ENCODE data around the gene ASB3.
"Not testable (repeated sequence)": the region's sequence is repeated elsewhere in the genome, so short reads cannot be mapped to it uniquely, and the experiment has no call there.

Gene ASB3, protein sequence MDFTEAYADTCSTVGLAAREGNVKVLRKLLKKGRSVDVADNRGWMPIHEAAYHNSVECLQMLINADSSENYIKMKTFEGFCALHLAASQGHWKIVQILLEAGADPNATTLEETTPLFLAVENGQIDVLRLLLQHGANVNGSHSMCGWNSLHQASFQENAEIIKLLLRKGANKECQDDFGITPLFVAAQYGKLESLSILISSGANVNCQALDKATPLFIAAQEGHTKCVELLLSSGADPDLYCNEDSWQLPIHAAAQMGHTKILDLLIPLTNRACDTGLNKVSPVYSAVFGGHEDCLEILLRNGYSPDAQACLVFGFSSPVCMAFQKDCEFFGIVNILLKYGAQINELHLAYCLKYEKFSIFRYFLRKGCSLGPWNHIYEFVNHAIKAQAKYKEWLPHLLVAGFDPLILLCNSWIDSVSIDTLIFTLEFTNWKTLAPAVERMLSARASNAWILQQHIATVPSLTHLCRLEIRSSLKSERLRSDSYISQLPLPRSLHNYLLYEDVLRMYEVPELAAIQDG

DNA sequence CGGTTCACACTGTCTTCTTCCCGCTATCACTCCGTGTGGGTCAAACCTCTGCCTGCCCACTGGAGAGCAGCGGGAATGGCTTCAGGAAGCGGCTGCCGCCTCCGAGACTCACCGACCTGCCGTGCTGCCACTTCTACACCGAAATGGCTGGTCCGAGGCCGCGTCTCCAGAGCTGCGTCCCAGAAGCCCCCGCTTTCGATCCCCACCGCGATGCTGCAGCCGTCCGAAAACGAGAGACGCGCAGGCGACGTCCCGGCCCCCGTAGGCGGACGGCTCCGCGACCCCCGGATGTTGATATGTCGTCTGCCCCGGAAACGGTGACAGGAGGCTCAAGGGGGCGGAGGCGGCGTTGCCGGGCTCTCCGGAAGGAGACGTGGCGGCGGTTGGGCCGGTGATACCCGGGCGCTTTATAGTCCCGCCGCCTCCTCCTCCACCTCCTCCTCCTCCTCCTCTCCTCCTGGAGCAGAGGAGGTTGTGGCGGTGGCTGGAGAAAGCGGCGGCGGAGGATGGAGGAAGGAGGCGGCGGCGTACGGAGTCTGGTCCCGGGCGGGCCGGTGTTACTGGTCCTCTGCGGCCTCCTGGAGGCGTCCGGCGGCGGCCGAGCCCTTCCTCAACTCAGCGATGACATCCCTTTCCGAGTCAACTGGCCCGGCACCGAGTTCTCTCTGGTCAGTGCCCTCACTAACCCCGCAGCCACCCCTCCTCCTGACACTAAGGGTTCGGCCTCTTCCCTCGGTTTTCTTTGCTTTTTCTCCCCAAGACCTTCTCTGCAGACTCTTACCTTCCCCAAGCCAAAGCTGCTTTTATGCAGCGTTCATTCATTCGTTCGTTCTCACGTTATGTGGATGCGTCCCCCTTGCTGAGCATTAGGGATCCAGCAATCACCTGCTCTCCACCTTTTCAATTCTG, at the start of gene ASB3, which contains the start of gene ERLEC1:
Gene ASB3, minus strand, starts transcription at position 249 of the 909 bp plus-strand sequence. CDS start 21,381 bp downstream, outside the sequence.
Gene ERLEC1, plus strand, starts transcription at position 340 of the 909 bp plus-strand sequence. Its CDS starts 167 bp downstream, at position 507.
- DNase-seq, result peak; percentile 90

DNA sequence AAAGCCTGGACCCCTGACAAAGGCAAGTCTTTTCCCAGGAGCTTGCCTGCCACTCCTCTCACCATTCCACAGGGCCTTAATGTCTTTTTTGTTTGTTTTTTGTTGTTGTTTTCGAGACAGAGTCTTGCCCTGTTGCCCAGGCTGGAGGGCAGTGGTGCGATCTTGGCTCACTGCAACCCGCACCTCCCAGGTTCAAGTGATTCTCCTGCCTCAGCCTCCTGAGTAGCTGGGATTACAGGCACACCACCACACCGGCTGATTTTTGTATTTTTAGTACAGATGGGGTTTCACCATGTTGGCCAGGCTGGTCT, 43.2 kb upstream of the ASB3 start:
- not testable (repeated sequence) for DNase-seq

DNA sequence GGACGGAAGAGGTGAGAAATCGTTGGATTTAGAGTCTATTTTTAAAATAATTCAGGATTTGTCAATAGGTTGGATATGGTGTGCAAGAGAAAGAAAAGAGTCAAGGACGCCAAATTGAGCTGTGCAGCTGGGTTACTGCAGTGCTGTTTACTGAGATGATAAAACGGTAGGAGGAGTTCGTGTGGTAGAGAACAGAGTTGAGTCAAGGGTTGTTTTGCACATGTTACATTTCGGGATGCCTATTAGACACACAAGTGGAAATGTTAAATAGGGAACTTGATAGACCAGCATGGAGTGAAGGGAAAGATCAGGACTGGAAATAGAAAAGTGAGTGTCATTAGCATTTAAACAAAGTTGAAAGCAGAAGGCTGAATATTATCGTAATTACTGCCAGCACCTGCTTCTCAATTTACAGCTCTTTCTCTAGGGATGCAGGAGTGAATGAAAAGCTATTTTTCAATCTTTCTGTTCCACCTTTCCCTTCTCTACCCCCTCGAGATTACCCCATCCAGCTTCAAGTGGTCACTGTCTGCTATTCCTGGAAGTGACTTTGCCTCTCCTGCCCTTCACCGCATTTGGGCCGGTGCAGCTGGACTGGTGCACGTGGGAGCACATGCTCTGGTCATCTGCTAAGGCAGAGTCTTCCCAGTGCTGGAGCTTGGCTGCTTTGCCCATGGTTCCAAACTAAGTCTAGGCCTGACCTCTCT, 42.7 kb upstream of the ASB3 start:
- no peak for DNase-seq

DNA sequence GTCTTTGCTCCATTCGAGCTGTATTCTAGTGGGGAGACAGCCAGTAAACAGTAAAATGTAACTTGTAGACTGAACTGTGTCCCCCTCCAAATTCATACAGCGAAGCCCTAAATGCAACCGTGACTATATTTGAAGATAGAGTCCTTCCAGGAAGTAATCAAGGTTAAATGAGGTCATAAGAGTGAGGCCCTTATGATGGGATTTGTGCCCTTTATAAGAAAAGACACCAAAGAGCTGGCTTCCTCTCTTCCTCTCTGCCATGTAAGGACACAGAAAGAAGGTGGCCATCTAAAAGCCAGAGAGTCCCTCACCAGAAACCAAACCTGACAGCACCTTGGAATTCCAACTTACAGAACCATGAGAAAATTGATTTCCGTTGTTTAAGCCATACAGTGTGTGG, 41.6 kb upstream of the ASB3 start:
- DNase-seq, result no peak

DNA sequence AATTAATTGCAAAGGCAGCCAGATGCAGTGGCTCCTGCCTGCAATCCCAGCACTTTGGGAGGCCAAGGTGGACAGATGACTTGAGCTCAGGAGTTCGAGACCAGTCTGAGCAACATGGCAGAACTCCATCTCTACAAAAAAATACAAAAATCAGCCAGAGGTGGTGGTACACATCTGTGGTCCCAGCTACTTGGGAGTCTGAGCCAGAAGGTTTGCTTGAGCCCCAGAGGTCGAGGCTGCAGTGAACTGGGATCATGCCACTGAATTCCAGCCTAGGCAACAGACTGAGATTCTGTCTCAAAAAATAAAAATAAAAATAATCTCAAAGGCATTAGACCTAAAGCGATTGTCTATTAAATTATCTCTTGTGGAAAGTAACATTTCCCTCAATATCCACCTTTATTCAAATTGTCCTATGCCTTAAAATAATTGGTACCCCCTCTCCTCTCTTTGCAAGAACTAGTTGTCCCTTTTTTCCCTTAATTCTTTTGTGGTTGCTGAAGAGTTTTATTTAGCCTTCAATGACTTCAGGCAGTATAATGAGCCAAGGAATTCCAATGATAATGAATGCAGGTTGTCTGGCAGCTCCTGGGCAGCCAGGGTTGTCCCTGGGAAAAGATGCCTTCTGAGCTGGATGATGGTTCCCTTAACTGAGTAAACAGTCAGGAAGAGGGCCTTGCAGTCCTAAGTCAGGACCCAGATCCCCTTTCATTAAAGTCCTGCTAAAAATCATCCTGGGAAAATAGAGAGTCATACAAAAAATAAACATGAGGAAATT, 40.8 kb upstream of the ASB3 start:
- DNase-seq, result no peak

DNA sequence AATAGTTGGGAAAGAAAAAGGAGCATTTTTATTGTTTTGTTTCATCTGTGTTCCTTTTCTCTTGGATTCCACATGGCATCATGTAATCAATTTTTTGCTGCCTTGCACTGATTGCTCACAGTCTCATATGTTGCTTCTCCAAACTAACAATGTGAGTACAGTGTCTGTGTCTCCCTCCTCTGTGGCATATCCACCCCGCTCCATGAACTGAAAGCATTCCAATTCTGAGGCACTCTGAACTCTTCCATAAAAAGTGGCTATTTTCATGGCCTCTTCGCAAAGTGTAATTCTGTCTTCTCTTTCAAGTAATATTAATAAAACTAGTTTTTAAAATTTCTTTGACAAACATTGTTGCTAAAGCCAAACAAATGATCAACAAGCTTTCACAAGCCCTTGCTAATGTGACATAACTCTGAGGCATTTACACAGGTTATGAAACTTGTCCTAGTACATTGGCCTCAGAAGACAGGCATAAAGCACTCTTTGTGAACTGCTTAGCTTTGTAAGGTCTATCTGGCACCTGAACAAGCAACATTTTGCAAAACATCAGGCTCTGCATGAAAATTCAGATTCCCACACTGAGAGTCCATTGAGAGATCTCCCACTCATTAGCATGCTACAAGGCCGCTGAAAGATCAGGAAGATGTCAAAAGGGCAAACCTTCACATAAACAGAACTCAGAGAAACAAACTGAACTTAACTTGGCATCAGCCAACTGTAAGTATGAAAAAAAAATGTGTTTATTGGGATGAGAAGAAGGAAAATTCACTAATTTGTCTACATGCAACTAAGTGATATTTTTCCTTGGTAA, 40.0 kb upstream of the ASB3 start:
- no peak for DNase-seq

DNA sequence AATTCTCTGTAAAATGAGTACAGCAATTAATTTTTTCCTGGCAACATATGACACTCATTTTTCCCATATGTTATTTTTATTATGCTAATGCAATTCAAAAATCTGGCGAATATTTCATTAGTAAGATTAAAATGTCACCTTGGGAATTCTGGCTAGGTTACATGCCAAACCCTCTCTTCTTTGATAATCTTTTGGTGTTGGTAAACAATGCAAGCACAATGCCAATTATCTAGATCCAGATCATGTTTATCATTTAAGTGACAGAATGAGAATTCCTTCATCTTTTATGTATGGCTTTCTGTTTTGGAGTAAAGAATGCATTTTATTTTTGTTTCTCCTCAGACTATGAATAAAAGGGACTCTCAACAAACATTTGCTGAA, 39.3 kb upstream of the ASB3 start:
- DNase-seq, result no peak

DNA sequence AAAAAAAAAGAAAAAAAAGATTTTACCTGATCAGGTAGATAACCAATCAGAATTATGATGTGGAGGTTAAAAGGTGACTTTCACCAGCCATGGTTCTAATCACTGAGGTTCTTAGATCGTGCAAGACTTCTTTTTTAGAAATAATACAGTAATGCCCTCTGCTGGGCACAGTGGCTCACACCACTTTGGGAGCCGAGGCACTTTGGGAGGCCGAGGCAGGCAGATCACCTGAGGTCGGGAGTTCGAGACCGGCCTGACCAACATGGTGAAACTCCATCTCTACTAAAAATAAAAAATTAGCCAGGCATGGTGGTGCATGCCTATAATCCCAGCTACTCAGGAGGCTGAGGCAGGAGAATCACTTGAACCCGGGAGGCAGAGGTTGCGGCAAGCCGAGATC, 36.9 kb upstream of the ASB3 start:
- DNase-seq, result peak; percentile 36

DNA sequence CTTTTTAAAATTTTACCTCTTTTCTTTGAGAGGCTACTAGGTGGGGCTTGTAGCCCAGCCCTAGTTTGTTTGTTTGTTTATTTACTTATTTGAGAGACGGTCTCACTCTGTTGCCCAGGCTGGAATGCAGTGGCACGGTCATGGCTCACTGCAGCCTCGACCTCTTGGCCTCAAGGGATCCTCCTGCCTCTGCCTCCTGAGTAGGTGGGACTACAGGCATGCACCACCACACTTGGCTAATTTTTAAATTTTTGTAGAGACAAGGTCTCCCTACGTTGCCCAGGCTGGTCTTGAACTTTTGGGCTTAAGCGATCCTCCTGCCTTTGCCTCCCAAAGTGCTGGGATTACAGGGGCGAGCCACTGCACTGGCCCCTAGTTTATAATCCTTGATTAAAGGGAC, 35.1 kb upstream of the ASB3 start:
- no peak for DNase-seq

DNA sequence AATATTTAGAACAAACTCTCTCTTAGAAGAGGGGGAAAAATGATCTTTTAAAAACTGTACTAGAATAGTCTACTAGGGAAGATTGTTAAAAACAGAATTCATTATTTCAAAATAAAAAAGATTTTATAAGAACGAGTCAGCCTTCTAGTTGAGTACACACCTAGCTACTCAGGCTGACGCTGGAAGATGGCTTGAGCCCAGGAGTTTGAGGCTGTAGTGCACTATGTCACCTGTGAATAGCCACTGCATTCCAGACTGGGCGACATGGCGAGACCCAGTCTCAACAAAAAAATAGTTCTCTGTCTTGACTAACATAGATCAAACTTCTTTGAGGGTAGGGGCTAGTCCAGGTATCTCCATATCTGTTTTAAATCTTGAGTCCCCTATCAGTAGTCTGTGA, 34.0 kb upstream of the ASB3 start:
- DNase-seq, result no peak

DNA sequence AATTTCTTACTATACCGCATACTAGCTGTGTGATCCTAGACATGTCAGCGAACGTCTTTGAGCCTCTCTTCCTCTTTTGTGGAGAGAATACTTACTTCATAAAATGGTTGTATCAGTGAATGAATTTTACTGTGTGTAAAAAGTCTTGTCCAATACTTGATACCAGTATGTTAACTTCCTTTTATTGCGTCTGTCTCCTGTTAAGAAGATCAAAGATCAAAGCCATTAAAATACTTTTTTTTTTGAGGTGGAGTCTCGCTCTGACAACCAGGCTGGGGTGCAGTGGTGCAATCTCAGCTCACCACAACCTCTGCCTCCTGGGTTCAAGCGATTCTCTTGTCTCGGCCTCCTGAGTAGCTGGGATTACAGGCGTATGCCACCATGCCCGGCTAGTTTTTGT, 33.3 kb upstream of the ASB3 start:
- DNase-seq, result no peak

DNA sequence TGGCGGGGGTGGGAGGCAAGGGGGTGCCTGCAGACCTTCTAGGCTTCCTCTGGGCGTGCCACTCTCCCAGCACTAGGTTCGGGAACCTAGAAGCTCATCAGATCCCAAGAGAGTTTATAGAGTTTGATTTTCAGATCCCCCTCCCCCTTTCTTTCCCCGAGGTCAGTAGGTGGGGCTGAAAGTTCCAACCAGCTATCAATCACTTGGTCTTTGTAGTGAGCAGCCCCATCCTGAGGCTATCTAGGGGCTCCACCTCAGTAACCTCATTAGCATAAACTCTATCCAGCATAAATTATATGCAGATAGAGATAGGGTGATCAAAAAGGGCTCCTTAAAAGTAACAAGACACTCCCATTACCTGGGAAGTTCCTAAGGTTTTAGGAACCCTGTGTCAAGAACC, 32.9 kb upstream of the ASB3 start:
- no peak for DNase-seq

DNA sequence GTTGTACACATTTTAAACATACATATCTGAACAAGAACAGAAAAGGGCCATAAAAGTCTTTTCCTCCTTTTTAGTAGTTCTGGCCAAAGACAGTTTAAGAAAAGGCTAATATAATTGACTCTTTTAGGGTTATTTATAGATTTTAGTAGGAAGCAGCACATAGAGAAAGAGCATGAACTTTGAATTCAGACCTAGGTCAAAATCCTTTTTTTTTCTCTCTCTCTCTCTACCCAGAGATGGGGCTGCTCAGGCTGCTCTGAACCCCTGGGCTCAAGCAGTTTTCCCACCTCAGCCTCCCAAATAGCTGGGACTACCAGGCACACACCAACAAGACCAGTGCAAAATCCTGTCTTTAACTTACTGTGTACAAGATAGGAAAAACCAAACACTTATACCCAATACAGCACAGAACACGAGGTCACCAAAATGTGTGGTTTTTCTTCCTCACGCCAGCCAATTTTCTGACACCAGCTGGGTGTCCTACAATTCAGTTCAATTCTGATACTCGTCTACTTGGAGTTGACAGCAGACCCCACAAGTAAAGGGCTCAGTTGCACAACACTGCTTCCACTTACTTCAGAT, 32.2 kb upstream of the ASB3 start:
- DNase-seq, result no peak

DNA sequence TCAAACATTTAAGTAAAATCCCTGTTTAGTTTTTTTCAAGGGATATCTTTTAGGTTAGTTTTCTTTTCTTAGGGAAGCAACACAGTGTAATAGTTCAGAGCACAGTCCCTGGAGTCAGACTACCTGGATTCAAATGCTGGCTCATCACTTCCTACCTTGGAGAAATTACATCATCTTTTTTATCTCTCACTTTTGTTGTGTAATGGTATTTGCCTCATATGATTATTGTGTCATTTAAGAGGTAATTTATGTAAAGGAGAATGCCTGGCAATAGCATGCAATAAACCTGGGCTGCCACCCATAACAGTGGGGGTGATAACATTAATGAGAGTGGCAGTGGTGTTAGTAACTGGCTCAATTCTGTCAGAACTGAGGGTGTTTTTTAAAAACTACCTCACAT, 26.4 kb upstream of the ASB3 start:
- DNase-seq, result no peak

DNA sequence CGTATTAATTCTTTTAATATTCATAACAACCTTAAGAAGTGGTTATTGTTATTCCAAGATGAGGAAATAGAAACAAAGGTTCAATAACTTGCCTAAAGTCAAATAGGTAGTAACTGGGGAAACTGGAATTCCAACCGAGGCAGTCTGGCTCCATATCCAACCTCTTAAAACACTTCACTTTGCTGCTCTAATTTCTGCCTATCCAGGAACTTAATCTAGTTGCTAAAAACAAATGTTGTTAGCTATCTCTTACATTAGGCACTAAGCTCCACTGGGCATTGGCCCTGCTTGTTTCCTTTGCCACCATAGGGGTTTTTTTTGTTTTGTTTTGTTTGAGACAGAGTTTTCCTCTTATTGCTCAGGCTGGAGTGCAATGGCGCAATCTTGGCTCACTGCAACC, 24.8 kb upstream of the ASB3 start:
- DNase-seq, result no peak

DNA sequence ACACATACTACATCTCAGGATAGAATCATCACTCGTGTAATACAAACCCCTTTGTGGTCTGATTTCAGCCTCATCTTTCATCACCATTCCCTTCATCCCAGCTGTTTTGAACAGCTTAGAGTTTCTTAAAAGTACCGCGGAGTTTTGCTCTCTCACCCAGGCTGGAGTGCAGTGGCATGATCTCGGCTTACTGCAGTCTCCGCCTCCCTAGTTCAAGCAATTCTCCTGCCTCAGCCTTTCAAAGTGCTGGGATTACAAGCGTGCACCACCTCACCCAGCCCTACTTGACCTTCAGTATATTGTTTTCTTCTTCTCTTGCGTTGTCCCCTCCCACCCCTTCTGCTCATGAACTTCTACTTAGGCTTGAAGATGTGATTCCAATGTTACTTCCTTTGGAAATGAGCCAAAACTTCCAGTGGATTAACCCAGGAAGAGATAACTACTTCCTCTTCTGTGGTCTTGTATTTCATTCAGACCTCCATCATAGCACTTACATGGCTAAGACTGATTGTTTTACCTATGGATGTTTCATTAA, 15.9 kb upstream of the ASB3 start:
- no peak for DNase-seq

DNA sequence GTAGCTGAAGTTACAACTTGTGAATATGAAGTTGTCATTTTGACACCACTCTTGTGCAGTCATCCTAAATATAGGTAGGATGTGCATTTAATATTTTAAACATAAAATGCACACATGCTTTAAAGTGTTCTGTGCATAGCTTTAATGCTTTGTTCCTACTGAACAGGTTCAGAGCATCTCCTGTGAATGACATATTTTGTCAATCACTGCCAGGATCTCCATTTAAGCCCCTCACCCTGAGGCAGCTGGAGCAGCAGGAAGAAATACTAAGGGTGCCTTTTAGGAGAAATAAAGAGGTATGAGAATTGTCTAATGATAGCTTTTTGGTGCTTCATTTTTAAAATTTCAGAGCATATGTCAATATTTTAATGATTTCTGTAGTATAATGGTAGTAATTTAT, 14.8 kb upstream of the ASB3 start:
- DNase-seq, result no peak

DNA sequence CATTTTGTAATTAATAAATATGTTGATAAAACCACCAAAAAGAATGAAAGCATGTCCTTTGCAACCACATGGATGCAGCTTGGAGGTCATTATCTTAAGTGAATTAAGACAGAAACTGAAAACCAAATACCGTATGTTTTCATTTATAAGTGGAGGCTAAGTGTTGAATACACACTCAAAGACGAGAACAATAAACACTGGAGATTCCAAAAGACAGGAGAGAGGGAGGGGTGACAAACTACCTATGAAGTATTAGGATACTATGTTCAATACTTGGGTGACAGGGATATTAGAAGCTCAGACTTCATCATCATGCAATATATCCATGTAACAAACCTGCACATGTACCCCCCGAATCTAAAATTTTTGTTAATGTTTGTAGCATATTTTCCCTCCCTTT, 7.1 kb upstream of the ASB3 start:
- DNase-seq, result peak; percentile 59

DNA sequence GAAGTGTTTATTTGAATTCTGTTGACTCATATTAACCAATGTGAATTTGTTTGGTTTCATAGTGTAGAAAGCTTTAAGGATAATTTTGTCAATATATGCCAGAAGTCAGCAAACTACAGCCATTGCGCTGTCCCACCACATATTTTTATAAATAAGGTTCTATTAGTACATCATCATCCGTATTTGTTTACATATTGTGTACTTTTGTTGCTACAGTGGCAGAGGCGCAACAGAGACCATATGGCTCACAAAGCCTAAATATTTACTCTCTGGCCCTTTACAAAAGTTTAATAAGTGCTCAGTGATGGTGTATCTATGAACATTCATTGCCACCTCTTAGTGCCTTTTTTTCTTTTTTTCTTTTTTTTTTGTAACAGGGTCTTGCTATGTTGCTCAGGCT, 6.5 kb upstream of the ASB3 start:
- peak; percentile 56 for DNase-seq

DNA sequence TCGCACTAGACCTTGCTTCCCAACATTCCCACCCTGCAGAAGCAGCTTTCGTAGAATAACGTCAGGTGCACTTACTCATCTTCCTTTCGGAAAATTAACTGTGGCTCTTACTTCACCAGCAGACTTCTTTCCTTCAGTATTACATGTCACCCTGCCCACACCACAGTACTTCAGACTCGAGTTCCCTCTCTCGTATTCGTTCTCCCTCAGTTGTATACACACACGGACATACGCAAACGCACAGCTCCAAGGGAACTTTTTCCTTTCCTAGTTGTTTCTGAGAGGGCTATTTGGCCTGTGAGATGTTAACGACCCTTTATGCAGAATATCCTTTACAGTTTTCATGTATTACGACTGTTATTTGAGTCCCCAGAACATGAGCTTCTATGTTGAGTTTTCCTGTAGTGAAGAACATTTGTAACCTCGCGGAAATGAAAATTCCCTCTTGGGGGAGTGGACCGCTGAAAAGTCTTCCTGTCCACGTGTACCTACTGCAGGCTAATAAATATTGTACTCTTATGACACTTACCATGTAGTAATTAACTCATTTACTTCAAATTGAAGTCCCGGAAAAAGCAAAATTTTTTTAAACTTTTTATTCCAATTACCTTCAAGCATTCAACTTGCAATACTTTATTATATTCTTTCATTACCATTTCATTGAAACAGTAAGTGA, 999 bp upstream of the ASB3 start:
- DNase-seq, result peak; percentile 52

All from DMS53 (cell line).